Measurements from ENCODE around the gene PAH.

The PAH gene

DNA sequence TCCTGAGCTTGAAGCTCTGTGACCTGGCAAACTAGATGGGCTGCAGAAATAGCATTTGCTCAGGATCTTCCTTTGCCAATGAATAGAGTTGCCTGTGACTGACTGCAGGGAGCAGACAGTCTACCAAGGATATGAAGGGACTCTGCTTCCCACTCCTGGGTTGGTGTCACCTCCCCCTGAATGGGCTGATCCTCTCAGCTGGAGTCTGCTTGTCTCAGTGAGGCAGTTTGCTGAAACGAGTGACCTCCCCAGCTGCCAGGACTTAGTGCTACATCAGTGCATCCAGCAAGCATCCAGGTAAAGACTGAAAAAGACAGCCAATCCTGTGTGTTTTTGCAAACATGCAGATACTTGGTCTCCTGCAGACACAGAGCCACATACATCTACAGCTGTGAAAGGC lies 28.5 kb downstream of the PAH start:
- no peak overlapping the region for H3K27ac ChIP-seq
- DNase-seq: no peak
- in situ Hi-C loops (cut with HindIII; ENCODE audit: low pct_ligation_motif_present, low sequenced_read_pairs): no loop called here
- TF ChIP-seq, protein P1, sequence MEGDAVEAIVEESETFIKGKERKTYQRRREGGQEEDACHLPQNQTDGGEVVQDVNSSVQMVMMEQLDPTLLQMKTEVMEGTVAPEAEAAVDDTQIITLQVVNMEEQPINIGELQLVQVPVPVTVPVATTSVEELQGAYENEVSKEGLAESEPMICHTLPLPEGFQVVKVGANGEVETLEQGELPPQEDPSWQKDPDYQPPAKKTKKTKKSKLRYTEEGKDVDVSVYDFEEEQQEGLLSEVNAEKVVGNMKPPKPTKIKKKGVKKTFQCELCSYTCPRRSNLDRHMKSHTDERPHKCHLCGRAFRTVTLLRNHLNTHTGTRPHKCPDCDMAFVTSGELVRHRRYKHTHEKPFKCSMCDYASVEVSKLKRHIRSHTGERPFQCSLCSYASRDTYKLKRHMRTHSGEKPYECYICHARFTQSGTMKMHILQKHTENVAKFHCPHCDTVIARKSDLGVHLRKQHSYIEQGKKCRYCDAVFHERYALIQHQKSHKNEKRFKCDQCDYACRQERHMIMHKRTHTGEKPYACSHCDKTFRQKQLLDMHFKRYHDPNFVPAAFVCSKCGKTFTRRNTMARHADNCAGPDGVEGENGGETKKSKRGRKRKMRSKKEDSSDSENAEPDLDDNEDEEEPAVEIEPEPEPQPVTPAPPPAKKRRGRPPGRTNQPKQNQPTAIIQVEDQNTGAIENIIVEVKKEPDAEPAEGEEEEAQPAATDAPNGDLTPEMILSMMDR (IDR thresholded peaks at IDR 0.05; ENCODE audit: low read depth, low read length, missing control alignments): no peak
- H3K27me3 ChIP-seq (replicated peaks): no peaks in the 10 kb centered on the region
- H3K36me3 ChIP-seq (replicated peaks): no peaks in the 10 kb centered on the region
- no peak overlapping the region for H3K4me3 ChIP-seq (ENCODE audit: low read depth, low read length)

DNA sequence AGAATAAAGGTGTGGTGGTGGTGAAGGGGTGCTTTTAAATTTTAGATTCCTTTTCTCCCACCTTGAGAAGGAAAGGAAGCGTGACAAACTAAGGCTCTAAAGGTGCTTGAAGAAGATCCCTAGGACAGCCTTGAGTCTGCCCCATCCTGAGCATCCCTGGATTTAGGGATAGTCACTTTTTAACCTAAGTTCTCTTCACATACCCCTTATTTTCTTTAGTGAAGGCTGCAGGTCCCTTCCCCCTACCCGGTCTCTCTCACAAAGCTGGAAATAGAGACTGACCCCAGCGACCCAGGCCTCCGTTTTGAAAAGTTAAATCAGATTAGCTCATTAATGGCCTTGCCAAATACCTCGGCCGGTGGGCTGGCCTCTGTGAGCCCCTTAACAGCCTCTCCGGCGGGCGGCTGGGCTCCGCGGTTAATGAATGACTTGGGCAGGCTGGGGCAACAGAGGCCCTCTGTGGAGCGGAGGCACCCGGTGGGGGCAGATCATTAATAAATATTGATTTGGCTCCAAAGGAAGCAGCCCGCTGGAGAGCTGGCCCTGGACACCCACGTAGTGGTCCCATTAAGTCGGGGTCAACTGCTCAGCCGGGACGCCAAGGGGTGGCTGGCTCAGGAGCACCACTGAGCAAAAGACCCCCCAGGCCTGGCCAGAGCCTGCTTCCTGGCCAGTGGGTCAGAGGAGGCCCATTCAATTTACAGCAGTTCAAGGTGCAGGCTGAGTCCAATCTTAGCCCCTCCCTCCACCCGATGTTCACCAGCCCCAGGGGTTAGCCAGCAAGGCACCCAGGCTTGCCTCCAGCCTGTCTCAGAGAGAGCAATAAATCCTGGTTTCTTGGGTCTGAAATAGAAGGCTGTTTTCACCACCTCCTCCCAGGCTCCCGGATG lies 31.8 kb downstream of the PAH start:
- DNase-seq: no peak
- H3K27ac ChIP-seq: no peak overlapping the region
- in situ Hi-C loops (cut with HindIII; ENCODE audit: low pct_ligation_motif_present, low sequenced_read_pairs): no loop called here
- TF ChIP-seq, protein P1 (IDR thresholded peaks at IDR 0.05; ENCODE audit: low read depth, low read length, missing control alignments): no peak
- H3K27me3 ChIP-seq (replicated peaks): no peaks in the 10 kb centered on the region
- H3K36me3 ChIP-seq (replicated peaks): no peaks in the 10 kb centered on the region
- H3K4me3 ChIP-seq (ENCODE audit: low read depth, low read length): no peak overlapping the region

DNA sequence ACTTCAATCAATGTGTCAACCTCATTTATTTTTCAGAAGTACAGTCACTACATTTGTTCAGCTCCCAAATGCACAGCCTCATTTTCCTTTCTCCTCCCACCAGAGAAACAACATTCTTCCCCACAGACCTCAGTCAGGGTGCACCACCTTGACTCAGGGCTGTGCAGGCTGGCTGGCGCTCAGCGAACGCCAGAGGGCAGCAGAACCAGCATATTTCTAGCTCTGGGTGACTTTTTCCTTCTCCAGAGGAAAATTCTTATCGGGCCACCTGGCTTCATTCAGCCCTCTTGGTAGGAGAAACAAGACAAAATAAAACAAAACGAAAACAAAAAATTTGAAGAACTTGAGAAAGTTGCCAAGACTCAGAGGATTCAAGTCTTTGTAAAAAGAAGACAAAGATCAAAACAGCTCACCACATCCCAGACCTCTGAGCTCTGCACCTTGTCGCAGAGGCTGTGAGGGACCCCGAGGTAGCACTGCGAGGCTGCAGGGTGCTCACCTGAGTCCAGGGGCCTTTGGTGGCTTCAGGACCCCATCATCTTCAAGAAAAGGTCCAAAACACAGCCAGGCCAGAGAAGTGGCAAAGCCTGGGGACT lies 33.7 kb downstream of the PAH start:
- Histone ChIP-seq H3K27ac (no peak overlapping the region), H3K4me3 (ENCODE audit: low read depth, low read length) (no peak overlapping the region), H3K36me3 (replicated peaks) (no peaks in the 10 kb centered on the region), H3K27me3 (replicated peaks) (no peaks in the 10 kb centered on the region)
- in situ Hi-C loops (cut with HindIII; ENCODE audit: low pct_ligation_motif_present, low sequenced_read_pairs): no loop called here
- TF ChIP-seq, protein P1 (IDR thresholded peaks at IDR 0.05; ENCODE audit: low read depth, low read length, missing control alignments): peak; percentile 78
- peak; percentile 52 for DNase-seq

DNA sequence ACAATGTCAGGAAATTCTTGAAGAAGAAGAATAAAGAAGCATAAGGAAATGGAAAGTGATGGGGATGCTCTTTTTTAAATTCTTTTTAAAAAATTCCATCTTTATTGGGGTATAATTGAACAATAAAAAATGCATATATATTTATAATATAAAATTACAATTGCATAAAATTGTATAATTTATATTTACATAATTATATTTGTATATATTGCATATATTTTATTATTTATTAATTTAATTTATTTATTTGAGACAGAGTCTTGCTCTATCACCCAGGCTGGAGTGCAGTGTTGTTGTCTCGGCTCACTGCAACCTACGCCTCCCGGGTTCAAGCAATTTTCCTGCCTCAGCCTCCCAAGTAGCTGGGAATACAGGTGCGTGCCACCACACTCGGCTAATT lies 36.3 kb downstream of the PAH start:
- in situ Hi-C loops (cut with HindIII; ENCODE audit: low pct_ligation_motif_present, low sequenced_read_pairs): no loop called here

DNA sequence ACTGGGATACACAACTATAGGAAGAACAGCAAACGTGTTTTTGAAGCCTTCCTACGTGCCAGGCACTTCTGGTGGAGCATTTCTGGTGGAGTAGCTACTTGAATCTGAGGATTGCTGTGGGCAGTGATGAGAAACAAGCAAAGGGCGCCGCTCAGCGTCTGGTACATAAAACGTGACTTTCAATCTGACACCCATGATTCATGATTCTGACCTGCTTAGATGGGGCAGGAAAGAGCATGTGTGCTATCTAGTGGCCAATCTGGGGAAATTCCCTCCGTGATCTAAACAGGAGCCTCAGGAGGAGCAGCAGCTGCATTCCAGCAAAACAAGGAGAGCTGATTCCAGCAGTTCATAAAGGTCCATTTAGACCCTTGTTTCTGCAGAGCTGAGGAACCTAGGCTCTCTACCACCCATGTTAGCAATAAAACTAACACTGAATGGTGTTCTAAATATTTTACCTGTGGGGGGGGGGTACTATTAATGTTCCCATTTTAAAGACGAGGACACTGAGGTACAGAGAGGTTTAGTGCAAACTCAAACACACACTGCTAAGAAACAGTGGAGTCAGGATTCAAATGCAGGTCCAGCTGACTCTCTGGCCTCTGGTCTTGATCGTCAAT lies 37.8 kb downstream of the PAH start:
- TF ChIP-seq, protein P1 (IDR thresholded peaks at IDR 0.05; ENCODE audit: low read depth, low read length, missing control alignments): peak; percentile 25
- DNase-seq: peak; percentile 31
- H3K36me3 ChIP-seq (replicated peaks): no peaks in the 10 kb centered on the region
- in situ Hi-C loops (cut with HindIII; ENCODE audit: low pct_ligation_motif_present, low sequenced_read_pairs): no loop called here
- H3K27ac ChIP-seq: no peak overlapping the region
- no peaks in the 10 kb centered on the region for H3K27me3 ChIP-seq (replicated peaks)
- H3K4me3 ChIP-seq (ENCODE audit: low read depth, low read length): no peak overlapping the region

More for the DNA sequence above, 36.3 kb downstream of the PAH start:
- Histone ChIP-seq H3K27ac (no peak overlapping the region), H3K36me3 (replicated peaks) (no peaks in the 10 kb centered on the region), H3K4me3 (ENCODE audit: low read depth, low read length) (no peak overlapping the region), H3K27me3 (replicated peaks) (no peaks in the 10 kb centered on the region)
- TF ChIP-seq, protein P1 (IDR thresholded peaks at IDR 0.05; ENCODE audit: low read depth, low read length, missing control alignments): no peak
- DNase-seq: no peak

Measured in brain microvascular endothelial cell (primary cell).